PC-9 (cell line): ENCODE results near the gene SCGB3A1.

Experiments
- CTCF ChIP-seq: fragments of 200-600 bp; sonication (generic); conservative IDR thresholded peaks from 2 replicates; pipeline ENCODE4 v1.6.1; 2017; ENCODE audit warnings: mixed run types, antibody characterized with exemption, mild to moderate bottlenecking, moderate library complexity
- EZH2 ChIP-seq: fragments of 200-600 bp; sonication (generic); IDR thresholded peaks from 2 replicates; pipeline ENCODE4 v1.8.0; 2017; ENCODE audit warnings: antibody characterized with exemption, low read depth

DNA sequence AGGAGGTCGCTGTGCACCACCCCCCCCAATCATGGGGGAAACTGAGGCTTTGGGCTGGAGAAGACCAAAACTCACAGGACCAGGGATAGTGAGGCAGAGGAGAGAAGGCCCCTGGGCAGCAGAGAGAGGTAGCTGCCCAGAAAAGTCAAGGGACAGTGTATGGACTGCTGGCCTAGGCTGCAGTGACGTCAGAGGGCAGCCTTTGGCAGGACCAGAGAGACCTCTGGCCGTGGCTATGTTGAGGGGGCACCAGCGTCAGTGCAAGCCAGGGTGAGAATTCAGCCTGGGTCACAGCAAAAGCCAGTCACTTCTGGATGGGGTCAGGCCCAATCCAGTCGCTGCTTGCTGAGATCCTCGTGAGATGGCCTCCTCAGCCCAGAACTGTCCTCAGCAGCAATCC, 31.6 kb upstream of the SCGB3A1 start:
- TF ChIP-seq CTCF (no peak), EZH2 (no peak)
